Common myeloid progenitor, CD34-positive (primary cell): ENCODE data around the gene ZNF627.
A peak's percentile ranks its signal among the peaks of the same experiment; 100 is the strongest.

Experiments
- CTCF ChIA-PET: fragments of 350-600 bp; sonication (Branson Sonifier 250); formaldehyde crosslinking; loops from one replicate; lab custom pipeline; 2021; ENCODE audit warnings: antibody characterized with exemption; lab: Charles Lee
- POLR2A ChIA-PET: fragments of 350-600 bp; sonication (Branson Sonifier 250); formaldehyde crosslinking; loops from one replicate; lab custom pipeline; 2021; ENCODE audit warnings: antibody characterized with exemption; lab: Charles Lee
- DNase-seq, 3 donors: peaks; one replicate each; pipeline versions ENCODE4 v3.0.0 to v3.0.0-alpha.2; 2013
- H3K27ac ChIP-seq, 2 experiments: 1 replicate in 1 of 2; 2 replicates in 1 of 2; pipeline ENCODE4 v1.7.0; 2013; ENCODE audit warnings: inconsistent platforms in 2 of 2, low read length in 2 of 2, mild to moderate bottlenecking in 2 of 2, low read depth in 1 of 2, moderate library complexity in 1 of 2; ENCODE audit not compliant: severe bottlenecking in 2 of 2, insufficient read depth in 1 of 2, poor library complexity in 1 of 2
- H3K27me3 ChIP-seq, 5 experiments: replicated peaks in 2 of 5; 1 replicate in 3 of 5; 2 replicates in 2 of 5; pipeline versions ENCODE4 v1.6.1 to v1.7.0; 2013; ENCODE audit warnings: low read length in 4 of 5, mild to moderate bottlenecking in 2 of 5, moderate library complexity in 2 of 5, inconsistent platforms in 1 of 5; ENCODE audit not compliant: insufficient read depth in 5 of 5, control insufficient read depth in 4 of 5
- H3K36me3 ChIP-seq, 4 experiments: 1 replicate in 2 of 4; 2 replicates in 2 of 4; pipeline versions ENCODE4 v1.6.1 to v1.7.0; 2013; ENCODE audit warnings: low read length in 3 of 4, control low read depth in 1 of 4, mild to moderate bottlenecking in 1 of 4; ENCODE audit not compliant: control insufficient read depth in 4 of 4, insufficient read depth in 4 of 4
- H3K4me1 ChIP-seq, 4 experiments: 1 replicate in 3 of 4; 2 replicates in 1 of 4; pipeline versions ENCODE4 v1.6.1 to v1.7.1; 2013; ENCODE audit warnings: low read length in 3 of 4, mild to moderate bottlenecking in 3 of 4, control low read depth in 1 of 4, inconsistent platforms in 1 of 4, moderate library complexity in 1 of 4; ENCODE audit not compliant: control insufficient read depth in 4 of 4, insufficient read depth in 4 of 4; ENCODE audit errors: control extremely low read depth in 1 of 4
- H3K4me3 ChIP-seq, 7 experiments: 1 replicate in 4 of 7; 2 replicates in 3 of 7; pipeline versions ENCODE4 v1.5.1 to v1.7.0; 2013; ENCODE audit warnings: mild to moderate bottlenecking in 7 of 7, low read length in 6 of 7, moderate library complexity in 6 of 7, inconsistent platforms in 2 of 7, low read depth in 2 of 7, control low read depth in 1 of 7; ENCODE audit not compliant: insufficient read depth in 4 of 7, control insufficient read depth in 1 of 7; ENCODE audit errors: extremely low read depth in 1 of 7
- H3K9me3 ChIP-seq, 5 experiments: 1 replicate in 4 of 5; 2 replicates in 1 of 5; pipeline versions ENCODE4 v1.6.1 to v1.7.1; 2013; ENCODE audit warnings: low read length in 4 of 5, mild to moderate bottlenecking in 2 of 5, inconsistent platforms in 1 of 5, low read depth in 1 of 5, moderate library complexity in 1 of 5; ENCODE audit not compliant: control insufficient read depth in 4 of 5, insufficient read depth in 2 of 5; ENCODE audit errors: control extremely low read depth in 1 of 5
- WGBS: methylation state at CpG from one replicate; pipeline ENCODE4 v1.1.5; 2013; ENCODE audit not compliant: insufficient coverage; 5-methylcytosine and 5-hydroxymethylcytosine counted together

Gene ZNF627

DNA sequence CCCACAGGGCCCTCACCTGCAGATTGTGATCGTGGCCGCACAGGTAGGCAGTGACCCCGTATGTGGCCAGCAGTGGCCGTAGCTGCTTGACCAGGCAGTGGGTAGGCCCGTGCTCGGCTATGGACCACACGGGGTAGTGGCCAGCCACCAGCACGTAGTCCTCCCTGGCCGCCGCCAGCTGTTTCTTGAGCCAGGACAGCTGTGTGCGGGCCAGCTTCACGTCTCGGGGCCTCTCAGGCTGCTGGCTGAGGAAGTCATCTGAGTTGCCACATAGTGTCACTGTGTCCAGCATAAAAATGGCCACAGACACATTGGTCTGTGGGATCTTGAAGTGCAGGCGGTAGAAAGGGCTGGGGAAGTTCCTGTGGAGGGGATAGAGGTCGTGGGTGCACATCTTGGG is 21.1 kb upstream of the ZNF627 start:
- Histone ChIP-seq H3K4me3 (no peak overlapping the region), H3K4me1 (peaks cover 4 to 41% (median 32%) of the 10 kb centered on the region in 4 experiments), H3K27me3 (no peaks in the 10 kb centered on the region), H3K36me3 (peaks cover 0 to 2% (median 0%) of the 10 kb centered on the region in 4 experiments), H3K27ac (no peak overlapping the region), H3K9me3 (no peaks in the 10 kb centered on the region)
- ChIA-PET CTCF (no interaction called here), POLR2A (interaction anchor here (0.6 kb wide), 1 partner anchor 9 kb away, joined by 3 read pairs; no protein-coding TSS in a partner anchor)
- DNase-seq = no peak
- WGBS = 99% methylated on average over 15 of the region's 15 CpGs

DNA sequence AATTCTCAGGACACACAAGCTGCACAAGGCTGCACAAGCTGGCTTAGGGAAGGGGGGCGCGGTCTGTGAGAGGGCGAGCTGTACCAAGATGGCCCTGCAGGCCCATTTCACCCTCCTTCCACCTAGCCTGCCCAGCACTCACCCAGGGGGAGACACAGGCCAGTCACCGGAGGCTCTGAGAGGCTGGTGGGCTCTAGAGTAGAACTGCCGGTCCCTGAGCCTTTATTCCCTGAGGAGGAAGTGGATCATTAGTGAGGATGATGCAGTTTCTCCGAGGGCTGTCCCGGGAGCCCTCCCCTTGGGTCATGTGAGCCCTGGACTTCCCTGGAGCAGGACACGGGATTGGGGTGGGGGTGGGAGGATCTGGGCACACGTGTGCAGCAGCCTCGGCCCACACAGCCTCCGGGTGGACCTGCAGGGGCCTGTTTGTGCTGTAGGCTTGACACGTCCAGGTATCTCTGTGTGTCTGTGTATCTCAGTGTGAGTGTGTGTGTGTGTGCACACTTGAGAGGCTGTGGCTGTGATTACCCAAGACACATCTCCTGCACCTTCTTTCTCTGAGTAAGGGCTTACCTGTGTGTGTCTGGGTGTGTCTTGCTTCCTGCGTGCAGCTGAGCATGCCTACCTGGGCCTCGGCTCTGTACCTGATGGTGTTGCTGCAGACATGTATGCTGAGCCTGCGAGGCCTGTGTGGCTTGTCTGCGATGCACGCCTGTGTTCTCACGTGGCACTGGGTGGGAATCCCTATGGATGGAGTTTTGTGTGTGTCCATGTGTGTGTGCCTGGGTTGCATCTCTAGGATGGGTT is 19.6 kb upstream of the ZNF627 start, which contains the start of gene ACP5:
Gene ACP5 (minus strand): TSS at position 195 of the 807 bp plus-strand sequence. CDS start 328 bp downstream, outside the sequence.
- DNase-seq = no peak
- WGBS = 99% methylated on average over 9 of the region's 18 CpGs

GRCh38 chr19:11578258-11579142 is 18.8 kb upstream of the ZNF627 start:
- Histone ChIP-seq H3K4me1 (peaks cover 8 to 50% (median 43%) of the 10 kb centered on the region in 4 experiments), H3K9me3 (no peaks in the 10 kb centered on the region), H3K36me3 (peaks cover 0 to 2% (median 0%) of the 10 kb centered on the region in 4 experiments), H3K27ac (no peak overlapping the region), H3K4me3 (peak overlapping the region; percentile 4 to 68 (median 30)), H3K27me3 (no peaks in the 10 kb centered on the region)
- peak; percentile 25 to 81 (median 71) for DNase-seq
- ChIA-PET CTCF (interaction anchor here (1.1 to 2.8 kb wide), 3 partner anchors 9 to 18 kb away, joined by 3 to 21 read pairs (median 8); no protein-coding TSS in a partner anchor), POLR2A (interaction anchor here (1.2 to 1.5 kb wide), 4 partner anchors 9 to 189 kb away, joined by 3 to 9 read pairs (median 6); partner anchors contain the start of gene ELOF1)
- WGBS = 3% methylated on average over 48 of the region's 62 CpGs

More for the DNA sequence above, 19.6 kb upstream of the ZNF627 start, which contains the start of gene ACP5:
- no peaks in the 10 kb centered on the region for H3K27me3 ChIP-seq
- no peak within 1 kb of the TSS for H3K27ac ChIP-seq
- peak within 1 kb of the TSS; percentile 4 to 68 (median 30) for H3K4me3 ChIP-seq
- peaks cover 0 to 2% (median 0%) of the 10 kb centered on the region in 4 experiments for H3K36me3 ChIP-seq
- H3K9me3 ChIP-seq = no peaks in the 10 kb centered on the region
- CTCF ChIA-PET = interaction anchor here (1.1 to 2.8 kb wide), 3 partner anchors 9 to 17 kb away, joined by 3 to 21 read pairs (median 8); no protein-coding TSS in a partner anchor
- POLR2A ChIA-PET = interaction anchor here (1.2 to 1.5 kb wide), 4 partner anchors 8 to 190 kb away, joined by 3 to 9 read pairs (median 6); partner anchors contain the start of gene ELOF1
- H3K4me1 ChIP-seq = peaks cover 4 to 48% (median 41%) of the 10 kb centered on the region in 4 experiments

GRCh38 chr19:11580116-11580515 is 17.2 kb upstream of the ZNF627 start:
- ChIA-PET POLR2A (no interaction called here), CTCF (interaction anchor here (0.9 to 2.8 kb wide), 5 partner anchors 11 to 38 kb away, joined by 3 to 21 read pairs (median 5); no protein-coding TSS in a partner anchor)
- no peak overlapping the region for H3K4me3 ChIP-seq
- peaks cover 0 to 2% (median 0%) of the 10 kb centered on the region in 4 experiments for H3K36me3 ChIP-seq
- no peaks in the 10 kb centered on the region for H3K27me3 ChIP-seq
- DNase-seq = peak in 2 of 3 donors; percentile 42 to 60
- no peak overlapping the region for H3K27ac ChIP-seq
- WGBS = no CpG with 5 or more reads among the region's 4 CpGs
- peaks cover 8 to 57% (median 48%) of the 10 kb centered on the region in 4 experiments for H3K4me1 ChIP-seq
- H3K9me3 ChIP-seq = no peaks in the 10 kb centered on the region

- ChIA-PET CTCF (interaction anchor here (1.2 to 1.7 kb wide), 5 partner anchors 9 to 37 kb away, joined by 3 to 5 read pairs (median 4); no protein-coding TSS in a partner anchor), POLR2A (no interaction called here)
- peaks cover 8 to 73% (median 52%) of the 10 kb centered on the region in 4 experiments for H3K4me1 ChIP-seq
- no peaks in the 10 kb centered on the region for H3K27me3 ChIP-seq
- H3K36me3 ChIP-seq = no peaks in the 10 kb centered on the region
- no CpG with 5 or more reads among the region's 3 CpGs for WGBS
- no peaks in the 10 kb centered on the region for H3K9me3 ChIP-seq
- H3K4me3 ChIP-seq = peak overlapping the region in 2 of 7 experiments; percentile 1 to 11
- H3K27ac ChIP-seq = peak overlapping the region in 1 of 2 experiments; percentile 54
- peak; percentile 43 to 82 (median 66) for DNase-seq
Observed at GRCh38 chr19:11581740-11582139, 15.5 kb upstream of the ZNF627 start.

DNA sequence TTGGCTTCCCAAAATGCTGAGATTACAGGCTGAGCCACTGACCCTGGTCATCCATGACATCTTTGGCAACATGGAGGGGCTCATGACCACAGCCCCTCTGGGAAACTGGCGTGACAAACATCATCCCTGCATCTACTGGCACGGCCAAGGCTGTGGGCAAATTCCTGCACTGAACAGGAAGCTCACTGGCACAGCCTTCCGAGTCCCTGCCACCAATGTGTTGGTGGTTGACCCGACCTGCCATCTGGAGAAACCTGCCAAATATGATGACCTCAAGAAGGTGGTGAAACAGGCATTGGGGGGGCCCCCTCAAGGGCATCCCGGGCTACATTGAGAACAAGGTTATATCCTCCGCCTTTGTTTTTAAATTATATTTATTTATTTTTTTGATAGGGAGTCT is 11.0 kb upstream of the ZNF627 start:
- Histone ChIP-seq H3K36me3 (no peaks in the 10 kb centered on the region), H3K27ac (no peak overlapping the region), H3K9me3 (no peaks in the 10 kb centered on the region), H3K4me3 (peak overlapping the region in 1 of 7 experiments; percentile 5), H3K27me3 (peaks cover 0 to 2% (median 0%) of the 10 kb centered on the region in 5 experiments), H3K4me1 (peaks cover 3 to 46% (median 24%) of the 10 kb centered on the region in 4 experiments)
- 0% methylated on average over 1 of the region's 6 CpGs for WGBS
- POLR2A ChIA-PET = no interaction called here
- peak; percentile 49 to 84 (median 80) for DNase-seq
- CTCF ChIA-PET = interaction anchor here (0.9 to 10.9 kb wide), 6 partner anchors 8 to 89 kb away, joined by 3 to 109 read pairs (median 3); partner anchors contain the start of gene ELOF1
